Measurements from ENCODE around the gene PMIS2. TPM values are rescaled to one million over a fixed set of nuclear protein-coding genes. Genes with fewer than 3 reads are reported as not detected.

The PMIS2 gene
- total and polyA plus RNA-seq, 3 donors from 2014 or later: 0.74 to 2.0 TPM; not detected in 1

DNA sequence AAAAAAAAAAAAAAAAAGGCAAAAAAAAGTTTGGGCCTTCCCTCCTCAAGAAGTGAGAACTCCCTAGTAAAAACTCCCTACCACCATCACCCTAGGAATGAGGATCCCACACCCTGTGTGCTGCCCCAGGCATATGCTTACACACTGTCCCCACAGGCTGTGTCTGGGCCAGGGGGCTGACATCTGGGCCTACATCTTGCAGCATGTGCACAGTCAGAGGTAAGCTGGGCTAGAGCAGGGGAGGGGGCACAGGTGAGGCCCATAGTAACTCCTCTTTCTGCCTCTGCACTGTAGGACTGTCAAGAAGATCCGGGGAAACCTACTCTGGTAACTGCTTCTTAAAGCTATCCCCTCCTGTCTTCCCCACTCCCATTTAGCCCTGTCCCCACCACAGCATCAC is 27.6 kb downstream of the PMIS2 start:
- WGBS, 2 donors: 56 to 88% methylated on average over 1 of the region's 1 CpG
- Histone ChIP-seq H3K4me3 (no peak overlapping the region), H3K36me3 (ENCODE audit: low read depth, missing control alignments) (no peaks in the 10 kb centered on the region), H3K4me1 (peaks cover 6% of the 10 kb centered on the region), H3K27ac (no peak overlapping the region), H3K27me3 (no peaks in the 10 kb centered on the region), H3K9me3 (no peaks in the 10 kb centered on the region)
- DNase-seq: no peak
- intact Hi-C loops (cut with DNase I; ENCODE audit: low total_unique reads): no loop called here
- TF ChIP-seq, protein P1, sequence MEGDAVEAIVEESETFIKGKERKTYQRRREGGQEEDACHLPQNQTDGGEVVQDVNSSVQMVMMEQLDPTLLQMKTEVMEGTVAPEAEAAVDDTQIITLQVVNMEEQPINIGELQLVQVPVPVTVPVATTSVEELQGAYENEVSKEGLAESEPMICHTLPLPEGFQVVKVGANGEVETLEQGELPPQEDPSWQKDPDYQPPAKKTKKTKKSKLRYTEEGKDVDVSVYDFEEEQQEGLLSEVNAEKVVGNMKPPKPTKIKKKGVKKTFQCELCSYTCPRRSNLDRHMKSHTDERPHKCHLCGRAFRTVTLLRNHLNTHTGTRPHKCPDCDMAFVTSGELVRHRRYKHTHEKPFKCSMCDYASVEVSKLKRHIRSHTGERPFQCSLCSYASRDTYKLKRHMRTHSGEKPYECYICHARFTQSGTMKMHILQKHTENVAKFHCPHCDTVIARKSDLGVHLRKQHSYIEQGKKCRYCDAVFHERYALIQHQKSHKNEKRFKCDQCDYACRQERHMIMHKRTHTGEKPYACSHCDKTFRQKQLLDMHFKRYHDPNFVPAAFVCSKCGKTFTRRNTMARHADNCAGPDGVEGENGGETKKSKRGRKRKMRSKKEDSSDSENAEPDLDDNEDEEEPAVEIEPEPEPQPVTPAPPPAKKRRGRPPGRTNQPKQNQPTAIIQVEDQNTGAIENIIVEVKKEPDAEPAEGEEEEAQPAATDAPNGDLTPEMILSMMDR (IDR thresholded peaks at IDR 0.05): no peak

DNA sequence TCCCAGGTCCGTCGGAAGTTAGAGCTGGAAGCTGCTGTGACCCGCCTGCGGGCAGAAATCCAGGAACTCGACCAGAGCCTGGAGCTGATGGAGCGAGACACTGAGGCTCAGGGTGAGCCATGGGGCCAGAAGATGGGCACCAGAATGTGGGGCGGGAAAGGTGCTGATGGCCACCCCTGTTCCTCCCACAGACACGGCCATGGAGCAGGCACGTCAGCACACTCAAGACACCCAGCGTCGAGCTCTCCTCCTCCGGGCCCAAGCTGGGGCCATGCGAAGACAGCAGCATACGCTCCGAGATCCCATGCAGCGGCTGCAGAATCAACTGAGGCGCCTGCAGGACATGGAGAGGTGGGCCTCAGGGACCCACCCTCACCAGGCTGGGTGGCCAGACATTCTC is 29.1 kb downstream of the PMIS2 start:
- TF ChIP-seq, protein P1 (IDR thresholded peaks at IDR 0.05): no peak
- TF ChIP-seq POLR2A (IDR thresholded peaks at IDR 0.05): no peak
- Histone ChIP-seq H3K4me1 (peaks cover 6% of the 10 kb centered on the region), H3K27me3 (no peaks in the 10 kb centered on the region), H3K9me3 (no peaks in the 10 kb centered on the region), H3K36me3 (ENCODE audit: low read depth, missing control alignments) (no peaks in the 10 kb centered on the region), H3K4me3 (no peak overlapping the region), H3K27ac (no peak overlapping the region)
- DNase-seq: no peak
- WGBS, 2 donors: 88 to 97% methylated on average over 5 to 16 of the region's 17 CpGs
- intact Hi-C loops (cut with DNase I; ENCODE audit: low total_unique reads): no loop called here

DNA sequence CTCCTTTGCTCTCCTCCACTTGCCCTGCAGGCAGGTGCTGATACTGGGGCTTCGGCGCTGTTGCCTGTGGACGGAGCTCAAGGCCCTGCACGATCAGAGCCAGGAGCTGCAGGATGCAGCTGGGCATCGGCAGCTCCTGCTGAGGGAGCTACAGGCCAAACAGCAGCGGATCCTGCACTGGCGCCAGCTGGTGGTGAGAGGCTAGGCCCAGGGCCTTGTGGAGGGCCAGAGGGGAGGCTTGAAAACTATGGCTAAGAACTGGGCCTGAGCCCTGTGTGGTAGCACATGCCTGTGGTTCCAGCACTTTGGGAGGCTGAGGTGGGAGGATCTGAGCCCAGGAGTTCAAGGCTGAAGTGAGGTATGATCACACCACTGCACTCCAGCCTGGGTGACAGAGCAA is 32.9 kb downstream of the PMIS2 start:
- TF ChIP-seq POLR2A (IDR thresholded peaks at IDR 0.05): no peak
- TF ChIP-seq, protein P1 (IDR thresholded peaks at IDR 0.05): no peak
- DNase-seq: no peak
- no peaks in the 10 kb centered on the region for H3K9me3 ChIP-seq
- no peaks in the 10 kb centered on the region for H3K4me1 ChIP-seq
- H3K4me3 ChIP-seq: no peak overlapping the region
- H3K36me3 ChIP-seq (ENCODE audit: low read depth, missing control alignments): no peaks in the 10 kb centered on the region
- no peak overlapping the region for H3K27ac ChIP-seq
- no peaks in the 10 kb centered on the region for H3K27me3 ChIP-seq
- intact Hi-C loops (cut with DNase I; ENCODE audit: low total_unique reads): no loop called here
- 77 to 78% methylated on average over 5 to 7 of the region's 7 CpGs for WGBS, 2 donors

DNA sequence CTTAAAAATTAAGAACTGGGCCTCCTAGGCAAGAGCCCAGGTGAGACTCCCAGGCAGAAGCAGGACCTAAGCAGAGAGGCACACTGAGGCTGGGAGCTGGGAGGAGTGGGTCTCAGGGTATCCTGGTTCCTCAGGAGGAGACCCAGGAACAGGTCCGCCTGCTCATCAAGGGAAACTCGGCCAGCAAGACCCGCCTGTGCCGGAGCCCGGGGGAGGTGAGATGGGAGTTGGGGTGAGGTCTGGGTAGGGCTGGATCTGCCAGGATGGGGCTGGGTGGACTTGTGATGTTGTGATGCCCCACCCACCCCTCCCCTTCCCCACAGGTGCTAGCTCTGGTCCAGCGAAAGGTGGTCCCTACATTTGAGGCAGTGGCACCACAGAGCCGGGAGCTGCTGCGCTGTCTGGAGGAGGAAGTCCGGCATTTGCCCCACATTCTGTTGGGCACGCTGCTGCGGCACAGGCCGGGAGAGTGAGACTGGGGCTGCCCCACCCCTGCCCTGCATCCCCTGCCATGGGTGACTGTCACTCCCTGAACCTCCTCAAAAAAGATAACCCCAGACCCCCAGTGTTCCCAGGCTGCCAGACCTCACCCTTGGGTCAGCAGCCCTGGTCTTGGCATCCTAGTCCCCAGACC is 33.4 kb downstream of the PMIS2 start:
- DNase-seq: no peak
- H3K4me3 ChIP-seq: no peak overlapping the region
- no peaks in the 10 kb centered on the region for H3K36me3 ChIP-seq (ENCODE audit: low read depth, missing control alignments)
- no peaks in the 10 kb centered on the region for H3K27me3 ChIP-seq
- intact Hi-C loops (cut with DNase I; ENCODE audit: low total_unique reads): no loop called here
- no peak for TF ChIP-seq POLR2A (IDR thresholded peaks at IDR 0.05)
- TF ChIP-seq, protein P1 (IDR thresholded peaks at IDR 0.05): no peak
- H3K27ac ChIP-seq: no peak overlapping the region
- 94 to 97% methylated on average over 8 to 12 of the region's 12 CpGs for WGBS, 2 donors
- no peaks in the 10 kb centered on the region for H3K9me3 ChIP-seq
- no peaks in the 10 kb centered on the region for H3K4me1 ChIP-seq

DNA sequence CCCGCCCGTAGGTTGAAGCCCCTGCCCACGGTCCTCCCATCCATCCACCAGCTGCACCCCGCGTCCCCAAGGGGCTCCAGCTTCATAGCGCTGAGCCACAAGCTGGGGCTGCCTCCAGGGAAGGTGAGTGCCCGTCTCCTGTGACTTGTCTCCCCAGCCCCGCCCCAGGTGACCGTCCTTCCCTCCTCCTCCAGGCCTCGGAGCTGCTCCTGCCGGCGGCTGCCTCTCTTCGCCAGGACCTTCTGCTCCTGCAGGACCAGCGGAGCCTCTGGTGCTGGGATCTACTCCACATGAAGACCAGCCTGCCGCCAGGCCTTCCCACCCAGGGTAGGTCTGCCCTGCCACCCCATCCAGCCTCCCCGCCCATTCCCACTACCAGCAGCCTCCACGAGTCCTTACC is 34.0 kb downstream of the PMIS2 start:
- H3K27me3 ChIP-seq: no peaks in the 10 kb centered on the region
- WGBS, 2 donors: 90% methylated on average over 17 of the region's 17 CpGs
- DNase-seq: no peak
- H3K36me3 ChIP-seq (ENCODE audit: low read depth, missing control alignments): no peaks in the 10 kb centered on the region
- H3K9me3 ChIP-seq: no peaks in the 10 kb centered on the region
- intact Hi-C loops (cut with DNase I; ENCODE audit: low total_unique reads): no loop called here
- no peaks in the 10 kb centered on the region for H3K4me1 ChIP-seq
- H3K27ac ChIP-seq: no peak overlapping the region
- no peak overlapping the region for H3K4me3 ChIP-seq
- TF ChIP-seq, protein P1 (IDR thresholded peaks at IDR 0.05): no peak
- TF ChIP-seq POLR2A (IDR thresholded peaks at IDR 0.05): no peak
